PC-3 (cell line): ENCODE measurements around the gene GAS2L1.

Source experiments
- CTCF ChIP-seq: fragments of 300-600 bp; sonication (generic); conservative IDR thresholded peaks from 2 replicates; pipeline ENCODE4 v1.5.1; 2017; ENCODE audit warnings: antibody characterized with exemption, low read depth, mild to moderate bottlenecking, low read length
- EZH2phosphoT487 ChIP-seq: fragments of 300-600 bp; sonication (generic); IDR thresholded peaks from 2 replicates; pipeline ENCODE4 v1.6.1; 2018; ENCODE audit warnings: mild to moderate bottlenecking, antibody characterized with exemption, low read length, borderline replicate concordance

- TF ChIP-seq CTCF, result no peak
- no peak for TF ChIP-seq EZH2phosphoT487
These were observed 24.8 kb downstream of the GAS2L1 start for GRCh38 chr22:29331213-29331612.
